Heart left ventricle (tissue), 13 donors: ENCODE measurements around the gene LRRC3.

Experiments
- CTCF ChIP-seq, 12 donors: fragments of 200-600 bp; sonication (generic) in 4 of 12; IDR thresholded peaks; one replicate each; pipeline versions ENCODE4 v1.5.0 to v1.8.0; 2018 to 2022; ENCODE audit warnings: antibody characterized with exemption in 12 of 12, mild to moderate bottlenecking in 5 of 12
- POLR2A ChIP-seq, 2 donors: fragments of 450-650 bp; IDR thresholded peaks; one replicate each; pipeline ENCODE4 v1.6.1; 2017; ENCODE audit warnings: antibody characterized with exemption in 2 of 2, mild to moderate bottlenecking in 2 of 2, moderate library complexity in 2 of 2
- donor health status: ischemic (EF 13 %, LVEDD 7.1; RV severe dilation, severe dysfunction).
- donor health status: DM: no; HTN: yes; CAD: no.
- donor health status: DM: no; HTN: no; CAD: no.
- donor health status: ischemic (EF 25% LVEDD 6.9; RV normal size, moderate dysfunction).
- donor health status: ischemic (EF 25% LVEDD 5.7; RV mildly dilated, moderate dysfunction).
- donor health status: ischemic (EF 35%, LVEDD 5.7; RV mildly dilated, moderate dysfunction).
- donor health status: nonischemic (EF 11% LVEDD 7.7; RV severe dilation, severe dysfunction).
- donor health status: DM: yes; HTN: yes; CAD: no.
- donor health status: PGD.
- donor health status: ischemic (EF 29% LVEDD 5.4; RV normal size, mild dysfunction).
- donor health status: nonischemic (EF 23%, LVEDD 6.1; RV moderate dilation, normal function).

GRCh38 chr21:44436111-44436611 lies 19.1 kb upstream of the LRRC3 start:
- TF ChIP-seq CTCF (IDR thresholded peaks at IDR 0.05) = no peak
- TF ChIP-seq POLR2A (IDR thresholded peaks at IDR 0.05) = no peak
